Measurements from ENCODE around the gene TMEM165.

Gene TMEM165

GRCh38 chr4:55406545-55406944 lies 10.8 kb downstream of the TMEM165 start:
- no peak for DNase-seq (ENCODE audit: low spot score)

- no peak for DNase-seq (ENCODE audit: low spot score)
Observed at GRCh38 chr4:55407119-55407518, 11.4 kb downstream of the TMEM165 start.

- DNase-seq (ENCODE audit: low spot score), result no peak
Observed at GRCh38 chr4:55407764-55408163, 12.0 kb downstream of the TMEM165 start.

GRCh38 chr4:55409468-55410171 lies 13.9 kb downstream of the TMEM165 start:
- DNase-seq (ENCODE audit: low spot score), result no peak

GRCh38 chr4:55410431-55410830 lies 14.7 kb downstream of the TMEM165 start:
- DNase-seq (ENCODE audit: low spot score), result no peak

- DNase-seq (ENCODE audit: low spot score), result no peak
Observed at GRCh38 chr4:55411621-55412020, 15.9 kb downstream of the TMEM165 start.

GRCh38 chr4:55416176-55416575 lies 20.4 kb downstream of the TMEM165 start:
- no peak for DNase-seq (ENCODE audit: low spot score)

GRCh38 chr4:55424791-55425190 lies 29.0 kb downstream of the TMEM165 start:
- DNase-seq (ENCODE audit: low spot score), result no peak

GRCh38 chr4:55431710-55432336 lies 36.1 kb downstream of the TMEM165 start:
- DNase-seq (ENCODE audit: low spot score), result no peak

GRCh38 chr4:55435141-55435841 lies 39.5 kb downstream of the TMEM165 start:
- no peak for DNase-seq (ENCODE audit: low spot score)

GRCh38 chr4:55437356-55437796 lies 41.6 kb downstream of the TMEM165 start:
- DNase-seq (ENCODE audit: low spot score), result no peak

GRCh38 chr4:55437823-55438222 lies 42.1 kb downstream of the TMEM165 start:
- DNase-seq (ENCODE audit: low spot score), result no peak

- peak; percentile 16 for DNase-seq (ENCODE audit: low spot score)
Observed at GRCh38 chr4:55438314-55438713, 42.6 kb downstream of the TMEM165 start.

GRCh38 chr4:55439023-55439422 lies 43.3 kb downstream of the TMEM165 start:
- no peak for DNase-seq (ENCODE audit: low spot score)

GRCh38 chr4:55440786-55441185 lies 45.0 kb downstream of the TMEM165 start:
- no peak for DNase-seq (ENCODE audit: low spot score)

GRCh38 chr4:55442541-55442940 lies 46.8 kb downstream of the TMEM165 start:
- DNase-seq (ENCODE audit: low spot score), result no peak

GRCh38 chr4:55444827-55445226 lies 49.1 kb downstream of the TMEM165 start:
- DNase-seq (ENCODE audit: low spot score), result no peak

GRCh38 chr4:55445921-55446577 lies 50.3 kb downstream of the TMEM165 start:
- no peak for DNase-seq (ENCODE audit: low spot score)

GRCh38 chr4:55446578-55446922 lies 50.8 kb downstream of the TMEM165 start:
- no peak for DNase-seq (ENCODE audit: low spot score)

- no peak for DNase-seq (ENCODE audit: low spot score)
Observed at GRCh38 chr4:55447108-55447708, 51.5 kb downstream of the TMEM165 start.

GRCh38 chr4:55447831-55448230 lies 52.1 kb downstream of the TMEM165 start:
- no peak for DNase-seq (ENCODE audit: low spot score)

- DNase-seq (ENCODE audit: low spot score), result no peak
Observed at GRCh38 chr4:55450566-55450965, 54.8 kb downstream of the TMEM165 start.
